SU-DHL-6 (cell line): Measurements from ENCODE around the gene PDE4D.

Experiments used
- H2AFZ ChIP-seq: fragments of 200-600 bp; sonication (generic); 2 replicates; pipeline ENCODE4 v1.6.1; 2014; ENCODE audit warnings: low read depth, mild to moderate bottlenecking, moderate library complexity, mixed read lengths, antibody characterized with exemption, low read length; ENCODE audit not compliant: severe bottlenecking
- H3F3A ChIP-seq: fragments of 200-600 bp; shearing (Covaris generic); 2 replicates; pipeline ENCODE4 v1.6.0; 2016; ENCODE audit warnings: antibody characterized with exemption, mild to moderate bottlenecking; ENCODE audit not compliant: insufficient read depth
- H3K27ac ChIP-seq: fragments of 200-600 bp; sonication (generic); 2 replicates; pipeline ENCODE4 v1.5.1; 2016; ENCODE audit warnings: low read depth, mild to moderate bottlenecking, low read length, moderate library complexity, mixed read lengths
- H3K27me3 ChIP-seq: fragments of 200-600 bp; sonication (generic), shearing (Covaris generic); 2 replicates; pipeline ENCODE4 v1.6.0; 2014; ENCODE audit warnings: mild to moderate bottlenecking, low read length
- H3K36me3 ChIP-seq: fragments of 200-600 bp; sonication (generic); 2 replicates; pipeline ENCODE4 v1.6.1; 2014; ENCODE audit warnings: mild to moderate bottlenecking, low read length, mixed read lengths
- H3K4me2 ChIP-seq: fragments of 300-600, 200-600 bp; shearing (Covaris generic), sonication (generic); 2 replicates; pipeline ENCODE4 v1.6.0; 2014; ENCODE audit warnings: low read length, low read depth, mild to moderate bottlenecking; ENCODE audit not compliant: poor library complexity, severe bottlenecking
- H3K4me3 ChIP-seq: fragments of 200-600 bp; sonication (generic); 2 replicates; pipeline ENCODE4 v1.5.1; 2014; ENCODE audit warnings: antibody characterized with exemption, low read length, mild to moderate bottlenecking, mixed read lengths; ENCODE audit not compliant: insufficient read depth, poor library complexity, severe bottlenecking
- H3K79me2 ChIP-seq: fragments of 200-600 bp; sonication (generic); 2 replicates; pipeline ENCODE4 v1.6.1; 2014; ENCODE audit warnings: mild to moderate bottlenecking, low read length, moderate library complexity; ENCODE audit not compliant: insufficient read depth
- H3K9ac ChIP-seq: fragments of 200-600 bp; sonication (generic); 2 replicates; pipeline ENCODE4 v1.7.0; 2014; ENCODE audit warnings: mild to moderate bottlenecking, low read length
- H3K9me2 ChIP-seq: fragments of 200-600 bp; sonication (generic); replicated peaks from 2 replicates; pipeline ENCODE4 v1.6.1; 2014; ENCODE audit warnings: low read length; ENCODE audit not compliant: insufficient read depth
- H3K9me3 ChIP-seq: fragments of 200-600 bp; sonication (generic); 2 replicates; pipeline ENCODE4 v1.6.1; 2014; ENCODE audit warnings: low read length, mixed read lengths; ENCODE audit not compliant: insufficient read depth
- H4K20me1 ChIP-seq: fragments of 200-600 bp; sonication (generic); 2 replicates; pipeline ENCODE4 v1.6.1; 2014; ENCODE audit warnings: low read depth, mild to moderate bottlenecking, antibody characterized with exemption, low read length, moderate library complexity, mixed read lengths
- CTCF ChIP-seq: fragments of 200-600 bp; sonication (generic); IDR thresholded peaks from one replicate; pipeline ENCODE4 v1.5.1; 2017; ENCODE audit warnings: antibody characterized with exemption, mild to moderate bottlenecking, low read length, moderate library complexity; ENCODE audit not compliant: insufficient read depth, poor library complexity, severe bottlenecking
- EZH2phosphoT487 ChIP-seq: fragments of 200-600 bp; sonication (generic), shearing (Covaris generic); conservative IDR thresholded peaks from 2 replicates; pipeline ENCODE4 v1.6.1; 2018; ENCODE audit warnings: mild to moderate bottlenecking, antibody characterized with exemption, low read length, moderate library complexity, mixed read lengths

Gene PDE4D

GRCh38 chr5:59587489-59588337 is 305.8 kb downstream of the PDE4D start:
- Histone ChIP-seq H3K9ac (no peak overlapping the region), H3K79me2 (no peaks in the 10 kb centered on the region), H4K20me1 (no peaks in the 10 kb centered on the region), H3K27ac (no peak overlapping the region), H3K9me2 (no peaks in the 10 kb centered on the region), H3K9me3 (no peaks in the 10 kb centered on the region), H3K4me2 (no peak overlapping the region), H3K36me3 (no peaks in the 10 kb centered on the region), H3F3A (no peaks in the 10 kb centered on the region), H2AFZ (no peak overlapping the region), H3K4me3 (no peak overlapping the region), H3K27me3 (no peaks in the 10 kb centered on the region)
- TF ChIP-seq EZH2phosphoT487 (no peak), CTCF (no peak)

GRCh38 chr5:59586841-59587240 is 306.7 kb downstream of the PDE4D start:
- no peaks in the 10 kb centered on the region for H4K20me1 ChIP-seq
- no peak overlapping the region for H3K27ac ChIP-seq
- H3K36me3 ChIP-seq, result no peaks in the 10 kb centered on the region
- no peak overlapping the region for H3K4me3 ChIP-seq
- H3K9ac ChIP-seq, result no peak overlapping the region
- no peaks in the 10 kb centered on the region for H3K79me2 ChIP-seq
- H3K4me2 ChIP-seq, result no peak overlapping the region
- no peak overlapping the region for H2AFZ ChIP-seq
- no peaks in the 10 kb centered on the region for H3F3A ChIP-seq
- no peaks in the 10 kb centered on the region for H3K9me2 ChIP-seq
- no peak for TF ChIP-seq CTCF
- no peak for TF ChIP-seq EZH2phosphoT487
- H3K9me3 ChIP-seq, result no peaks in the 10 kb centered on the region
- no peaks in the 10 kb centered on the region for H3K27me3 ChIP-seq

- Histone ChIP-seq H3K4me3 (no peak overlapping the region), H2AFZ (no peak overlapping the region)
Observed at GRCh38 chr5:59584858-59585846, 308.4 kb downstream of the PDE4D start.

More at GRCh38 chr5:59584858-59585846, 308.4 kb downstream of the PDE4D start:
- H3K36me3 ChIP-seq, result no peaks in the 10 kb centered on the region
- no peaks in the 10 kb centered on the region for H3K27me3 ChIP-seq
- no peak for TF ChIP-seq EZH2phosphoT487
- TF ChIP-seq CTCF, result no peak
- no peaks in the 10 kb centered on the region for H3K9me3 ChIP-seq
- no peak overlapping the region for H3K27ac ChIP-seq
- H3F3A ChIP-seq, result no peaks in the 10 kb centered on the region
- H3K4me2 ChIP-seq, result no peak overlapping the region
- no peaks in the 10 kb centered on the region for H3K79me2 ChIP-seq
- H4K20me1 ChIP-seq, result no peaks in the 10 kb centered on the region
- H3K9ac ChIP-seq, result no peak overlapping the region
- no peaks in the 10 kb centered on the region for H3K9me2 ChIP-seq
